GM18498 (cell line): ENCODE results near the gene MARCHF3.
"Not testable (repeated sequence)": the region's sequence is repeated elsewhere in the genome, so short reads cannot be mapped to it uniquely, and the experiment has no call there.

Experiments
- ATAC-seq: cut with Tn5 transposase; IDR thresholded peaks from one replicate; pipeline ENCODE4 v1.9.1; 2021; ENCODE audit warnings: mild to moderate bottlenecking, moderate library complexity; ENCODE audit not compliant: unreplicated experiment

Gene MARCHF3

GRCh38 chr5:127013407-127013806, 17.0 kb downstream of the MARCHF3 start:
- no peak for ATAC-seq

DNA sequence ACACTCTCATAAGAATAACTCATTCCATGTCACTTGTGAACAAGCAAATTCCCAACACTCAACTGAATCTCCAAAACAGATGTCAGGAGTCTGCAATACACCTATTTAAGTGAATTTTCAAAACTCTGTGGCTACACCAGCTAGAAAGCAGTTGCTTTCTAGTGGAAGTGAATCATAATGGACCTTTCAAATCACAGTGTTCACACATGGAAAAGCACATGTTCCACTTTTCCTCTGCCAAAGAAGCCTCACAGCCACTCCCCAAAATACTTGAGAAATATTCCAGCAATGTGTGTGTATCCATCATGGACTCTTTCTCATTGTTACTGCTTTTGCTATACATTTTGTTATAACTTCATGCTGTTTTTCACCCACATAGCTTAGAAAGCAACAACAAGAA, 17.4 kb downstream of the MARCHF3 start:
- ATAC-seq: no peak

DNA sequence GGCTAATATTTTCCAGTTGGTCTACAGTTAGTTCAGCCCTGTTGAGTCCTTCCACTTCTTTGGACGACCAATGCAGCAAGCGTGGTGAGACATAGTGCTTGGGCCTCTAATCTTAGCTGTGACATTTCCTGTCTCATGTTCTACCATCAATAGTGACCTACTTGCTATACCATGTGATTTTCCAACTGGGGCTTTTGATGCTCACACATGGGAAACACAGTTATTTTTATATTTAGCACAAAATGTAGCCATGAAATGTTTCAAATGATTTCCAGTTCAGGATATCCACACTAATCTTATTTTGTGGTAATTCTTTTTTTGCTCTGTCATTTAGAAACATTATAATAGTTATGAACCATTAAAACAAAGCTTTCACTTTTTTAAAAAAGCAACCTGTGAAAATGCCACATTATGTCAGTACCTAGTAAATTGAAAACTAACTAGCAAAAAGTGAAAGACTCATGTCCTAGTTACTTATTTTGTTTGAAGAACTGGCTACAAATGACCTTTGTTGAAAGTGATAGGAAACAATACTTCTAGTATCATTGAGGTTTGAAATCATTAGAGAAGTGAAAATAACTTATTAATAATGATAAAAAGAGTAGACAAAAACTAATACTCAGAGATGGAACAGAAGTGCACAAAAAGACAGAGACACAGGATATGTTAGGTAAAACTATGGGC, 18.3 kb downstream of the MARCHF3 start:
- peak; percentile 73 for ATAC-seq

GRCh38 chr5:127011153-127011552, 19.2 kb downstream of the MARCHF3 start:
- no peak for ATAC-seq

GRCh38 chr5:127010362-127010761, 20.0 kb downstream of the MARCHF3 start:
- ATAC-seq: no peak

- no peak for ATAC-seq
Measured at GRCh38 chr5:127009784-127010183, 20.6 kb downstream of the MARCHF3 start.

DNA sequence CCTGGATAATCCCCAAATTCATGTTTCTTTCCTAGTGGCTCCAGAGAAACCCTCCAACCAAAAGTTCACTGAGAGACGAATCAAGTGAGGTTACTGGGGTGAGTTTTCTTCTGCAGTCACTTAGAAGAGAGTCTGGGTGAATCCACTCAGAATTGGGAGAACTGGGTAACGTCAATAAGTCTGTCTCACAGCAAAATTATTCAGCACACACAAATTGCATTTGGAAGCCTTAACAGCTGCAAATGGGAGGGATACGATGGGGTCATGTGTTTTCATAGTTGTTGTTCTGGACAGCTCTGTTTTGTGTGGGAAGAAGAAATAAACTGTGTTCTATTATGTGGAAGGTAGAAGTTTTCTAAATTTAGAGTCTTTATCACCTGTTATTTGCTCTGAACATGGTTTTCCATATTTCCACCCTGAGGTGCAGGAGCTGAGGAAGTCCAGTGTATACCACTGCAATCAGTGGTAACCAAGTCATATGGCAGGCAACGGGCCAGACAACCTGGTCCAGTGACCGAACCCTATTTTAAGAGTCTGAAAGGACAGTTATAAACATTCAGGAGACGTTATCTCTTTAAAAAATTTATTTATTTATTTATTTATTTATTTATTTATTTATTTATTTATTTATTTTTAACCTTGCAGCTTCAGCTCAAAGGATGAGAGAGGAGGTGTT, 21.9 kb downstream of the MARCHF3 start:
- ATAC-seq: no peak

DNA sequence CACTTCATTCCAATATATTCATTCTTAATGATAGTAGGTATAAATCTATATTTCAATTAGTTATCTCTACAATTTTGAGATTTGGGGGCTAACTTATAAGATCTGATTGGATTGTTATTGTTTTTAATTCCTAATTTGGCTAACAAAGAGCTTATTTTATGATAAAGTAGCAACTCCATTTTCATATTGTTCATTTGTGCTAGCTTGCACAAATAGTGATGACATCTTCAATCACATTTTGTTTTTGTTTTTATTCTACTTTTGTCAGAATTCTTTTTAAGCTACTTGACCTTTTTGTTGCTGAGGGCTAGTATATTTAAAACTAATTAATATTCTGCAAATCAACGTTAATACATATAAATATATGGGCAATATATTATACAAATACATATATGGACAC, 22.8 kb downstream of the MARCHF3 start:
- ATAC-seq: no peak

GRCh38 chr5:127006744-127007143, 23.6 kb downstream of the MARCHF3 start:
- ATAC-seq: no peak

- not testable (repeated sequence) for ATAC-seq
Measured at GRCh38 chr5:127005282-127005681, 25.1 kb downstream of the MARCHF3 start.

DNA sequence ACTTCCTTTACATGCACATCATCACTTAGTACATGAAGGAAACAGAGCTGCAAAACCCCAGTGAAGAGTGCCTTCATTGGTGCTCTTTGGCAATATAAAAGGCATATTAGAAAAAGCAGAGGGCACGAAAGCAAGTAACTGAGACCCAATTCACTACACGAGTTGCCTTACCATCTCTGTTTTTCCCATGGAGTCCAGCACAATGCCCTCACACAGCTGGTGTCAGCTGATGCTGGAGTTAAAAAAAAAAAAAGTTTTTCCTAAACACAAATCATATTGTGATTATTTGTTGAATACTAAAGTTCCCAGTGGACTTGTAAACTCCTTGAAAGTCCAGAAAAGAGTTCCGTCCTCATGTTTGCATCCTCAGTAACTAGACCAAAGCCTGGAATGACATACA, 25.6 kb downstream of the MARCHF3 start:
- no peak for ATAC-seq

DNA sequence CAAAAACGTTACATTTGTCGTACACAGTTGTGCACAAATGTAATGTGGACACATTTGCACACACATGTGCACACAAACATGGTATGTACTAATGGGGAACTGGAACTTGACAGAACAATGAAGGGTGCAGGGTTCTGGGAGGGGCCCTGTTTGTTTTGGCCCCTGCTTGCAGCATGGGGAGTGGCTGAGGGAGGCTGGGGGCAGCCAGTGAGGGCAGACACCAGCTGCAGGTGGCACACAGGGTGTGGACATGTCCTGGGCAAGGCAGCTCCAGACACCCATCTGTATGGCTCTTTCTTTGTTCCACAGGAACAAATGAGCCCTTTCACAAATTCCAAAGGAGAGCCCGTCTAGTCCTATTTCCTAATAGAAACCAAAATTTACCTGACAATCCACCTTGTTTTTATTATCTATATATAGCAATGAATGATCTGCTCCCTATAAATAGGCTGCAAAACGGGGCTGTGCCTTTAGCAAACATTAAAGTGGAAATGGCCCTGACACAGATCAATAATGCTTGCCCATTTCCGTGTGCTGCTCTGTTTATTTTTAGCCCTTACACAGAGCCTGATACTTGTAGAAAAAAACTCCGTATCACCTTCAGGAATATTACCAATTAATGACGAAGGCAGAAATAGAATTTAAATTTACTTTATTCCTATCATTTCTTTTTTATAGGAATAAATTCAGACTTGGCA, 26.4 kb downstream of the MARCHF3 start:
- ATAC-seq: no peak

DNA sequence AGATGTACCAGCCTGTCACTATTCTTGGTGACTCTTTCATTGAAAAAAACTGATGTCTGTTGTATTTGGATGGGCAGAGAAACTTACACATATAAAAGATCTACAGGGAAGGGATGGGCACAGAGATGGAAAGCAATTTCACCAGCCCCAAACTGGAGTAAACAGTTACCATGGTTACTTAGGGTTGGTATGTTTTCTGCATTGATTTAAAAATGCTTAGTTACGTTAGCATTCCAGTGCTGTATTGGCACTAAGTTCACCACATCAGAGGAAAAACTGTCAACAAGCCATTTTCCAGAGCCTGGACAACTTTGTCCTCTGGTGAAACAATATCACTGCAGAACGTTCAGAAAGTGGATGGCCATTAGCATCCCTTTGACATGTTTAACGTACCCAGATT, 28.0 kb downstream of the MARCHF3 start:
- ATAC-seq: no peak

DNA sequence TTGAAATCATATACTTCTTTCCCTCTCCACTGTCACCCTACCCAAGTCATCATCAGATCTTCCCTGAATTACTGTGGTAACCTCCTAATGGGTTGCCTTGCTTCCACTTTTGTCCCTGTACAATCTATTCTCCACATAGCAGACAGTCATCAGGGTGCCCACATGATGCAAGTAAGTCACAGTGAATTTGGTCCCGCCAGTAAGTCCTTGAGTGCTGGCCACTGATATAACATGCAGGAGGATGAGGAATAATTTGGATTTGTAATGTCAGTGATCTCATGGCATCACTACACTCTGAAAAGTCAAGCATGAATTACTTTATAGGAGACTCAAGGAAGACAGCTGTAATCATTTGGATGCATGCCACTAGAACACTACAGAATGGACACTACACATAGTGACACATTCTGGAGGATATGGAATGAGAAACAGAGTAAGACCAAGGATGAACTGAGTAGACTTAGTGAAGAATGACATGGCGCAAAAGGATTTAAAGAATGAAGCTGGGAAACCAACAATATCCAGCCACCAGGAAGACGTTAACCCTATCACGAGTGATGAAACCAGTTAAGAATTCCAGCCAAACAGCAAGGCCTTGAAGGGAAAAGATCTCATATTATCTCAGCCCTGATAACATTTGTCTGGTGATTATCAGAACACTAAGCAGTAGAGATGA, 28.6 kb downstream of the MARCHF3 start:
- no peak for ATAC-seq

DNA sequence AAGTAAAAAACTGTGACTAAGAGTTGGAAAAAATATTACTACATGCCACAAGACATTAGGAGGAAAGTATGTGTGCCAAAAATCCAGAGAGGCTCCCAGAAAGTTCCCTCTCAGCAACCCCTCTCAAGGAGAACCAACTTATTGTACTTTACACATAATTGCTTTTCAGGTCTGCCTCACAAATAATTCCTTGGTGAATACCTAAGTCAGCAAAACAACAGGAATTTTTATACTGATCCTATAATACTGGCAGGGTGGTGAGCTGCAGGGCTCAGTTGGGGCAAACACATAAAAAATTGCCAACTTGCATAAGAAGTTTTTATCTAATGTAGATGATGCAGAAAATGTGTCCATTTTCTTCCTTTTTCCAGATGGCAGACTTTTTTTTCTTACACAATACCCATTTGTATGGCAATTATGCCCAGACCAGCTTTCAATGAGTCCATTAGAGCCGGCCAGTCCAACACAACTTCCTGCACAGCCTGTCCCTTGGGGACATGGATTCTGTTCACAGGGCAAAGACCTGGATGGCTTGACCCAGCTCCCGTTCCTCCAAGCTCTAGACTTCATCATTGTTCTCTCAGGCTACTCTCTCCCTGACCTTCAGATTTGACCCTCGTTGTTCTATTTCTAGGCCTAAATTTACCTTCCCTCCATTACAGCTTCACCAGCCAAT, 31.3 kb downstream of the MARCHF3 start:
- no peak for ATAC-seq

DNA sequence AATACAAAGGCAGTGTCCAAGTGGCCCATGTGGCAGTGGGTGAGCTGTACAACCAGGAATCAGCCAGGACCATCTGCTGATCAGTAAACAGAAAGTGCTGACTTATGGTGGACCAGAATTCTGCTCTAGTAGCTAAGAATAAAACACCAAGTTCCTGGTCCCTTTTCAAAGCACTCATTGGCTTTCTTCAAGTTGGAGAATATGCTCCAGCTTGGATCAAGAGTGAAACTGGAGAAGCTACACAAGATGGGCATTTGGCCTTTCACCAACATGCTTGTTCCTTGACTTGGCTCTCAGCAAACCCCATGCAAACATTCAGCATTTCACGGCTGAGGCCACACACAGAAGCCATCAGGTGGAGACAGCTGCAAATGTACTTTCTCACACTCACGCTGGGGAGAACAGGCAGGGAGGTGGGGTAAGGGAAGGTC, 32.1 kb downstream of the MARCHF3 start:
- ATAC-seq: peak; percentile 85

GRCh38 chr5:126995689-126996088, 34.7 kb downstream of the MARCHF3 start:
- ATAC-seq: no peak

DNA sequence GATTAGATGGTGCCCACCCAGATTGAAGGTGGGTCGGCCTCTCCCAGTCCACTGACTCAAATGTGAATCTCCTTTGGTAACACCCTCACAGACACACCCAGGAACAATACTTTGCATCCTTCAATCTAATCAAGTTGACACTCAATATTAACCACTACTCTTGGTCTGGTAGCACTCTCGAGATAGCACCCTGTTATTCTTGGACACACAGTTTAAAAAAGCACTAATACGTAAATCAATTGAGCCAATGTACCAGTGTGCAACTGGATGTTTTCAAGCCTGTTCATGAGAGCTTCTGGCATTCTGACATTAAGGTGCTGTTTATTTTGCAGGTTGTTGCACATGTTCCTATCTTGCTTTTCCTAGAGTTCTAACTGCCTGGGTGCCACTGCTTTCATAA, 35.3 kb downstream of the MARCHF3 start:
- ATAC-seq: no peak

GRCh38 chr5:126994485-126994884, 35.9 kb downstream of the MARCHF3 start:
- ATAC-seq: no peak

DNA sequence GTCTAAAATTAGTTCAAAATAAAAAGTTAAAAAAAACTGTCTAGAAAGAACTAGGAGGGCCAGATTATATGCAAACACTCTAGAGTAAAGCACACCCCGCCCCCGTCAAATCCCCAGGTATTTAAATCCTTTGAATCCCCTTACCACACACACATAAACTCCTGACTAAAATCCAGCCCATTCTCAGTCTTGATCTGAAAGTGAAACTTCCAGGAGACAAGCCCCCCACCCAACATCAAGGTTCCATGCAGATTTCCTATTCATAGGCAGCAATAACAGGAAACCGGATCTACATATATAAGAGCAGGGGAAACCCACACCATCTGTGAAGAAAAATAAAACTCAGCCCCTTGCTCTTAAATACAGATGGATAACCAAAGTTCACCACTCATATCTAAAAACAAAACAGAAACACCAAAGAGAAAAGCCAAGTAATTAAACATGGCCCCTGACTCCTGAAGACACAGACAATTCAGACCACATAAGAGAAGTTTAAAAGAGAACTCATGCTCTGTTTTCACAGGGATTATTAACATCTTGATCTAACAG, 42.3 kb downstream of the MARCHF3 start:
- peak; percentile 89 for ATAC-seq
